ENCODE results near the gene FREY1.

- no peak for TF ChIP-seq CTCF (tag by site-specific recombination; IDR thresholded peaks at IDR 0.05)
- TF ChIP-seq KLF16 (tag by site-specific recombination; IDR thresholded peaks at IDR 0.05): no peak
- no peak for TF ChIP-seq ZNF473 (tag by site-specific recombination; IDR thresholded peaks at IDR 0.05)
- no peak for TF ChIP-seq GLIS1 (tag by site-specific recombination; IDR thresholded peaks at IDR 0.05)
- no peak for TF ChIP-seq PBX3 (CRISPR knock-in tag; IDR thresholded peaks at IDR 0.05)
- no peak for TF ChIP-seq ZSCAN30 (tag by site-specific recombination; IDR thresholded peaks at IDR 0.05)
- no peak for TF ChIP-seq ZNF639 (tag by site-specific recombination; IDR thresholded peaks at IDR 0.05)
- no peak for TF ChIP-seq ZNF394 (tag by site-specific recombination; IDR thresholded peaks at IDR 0.05; ENCODE audit: borderline replicate concordance)
- no peak for TF ChIP-seq PRDM1 (tag by site-specific recombination; IDR thresholded peaks at IDR 0.05)
- no peak for TF ChIP-seq REST (tag by site-specific recombination; IDR thresholded peaks at IDR 0.05)
- no peak for TF ChIP-seq SP3 (tag by site-specific recombination; IDR thresholded peaks at IDR 0.05)
- TF ChIP-seq ZEB2 (tag by site-specific recombination; IDR thresholded peaks at IDR 0.05): no peak
- TF ChIP-seq SP2 (tag by site-specific recombination; IDR thresholded peaks at IDR 0.05): no peak
Measured at GRCh38 chr11:45929486-45930030, 22.5 kb upstream of the FREY1 start.

All from HEK293 (cell line).